ENCODE data around the gene DYTN. TPM values are rescaled to one million over a fixed set of nuclear protein-coding genes. Genes with fewer than 3 reads are reported as not detected.

Gene DYTN, protein sequence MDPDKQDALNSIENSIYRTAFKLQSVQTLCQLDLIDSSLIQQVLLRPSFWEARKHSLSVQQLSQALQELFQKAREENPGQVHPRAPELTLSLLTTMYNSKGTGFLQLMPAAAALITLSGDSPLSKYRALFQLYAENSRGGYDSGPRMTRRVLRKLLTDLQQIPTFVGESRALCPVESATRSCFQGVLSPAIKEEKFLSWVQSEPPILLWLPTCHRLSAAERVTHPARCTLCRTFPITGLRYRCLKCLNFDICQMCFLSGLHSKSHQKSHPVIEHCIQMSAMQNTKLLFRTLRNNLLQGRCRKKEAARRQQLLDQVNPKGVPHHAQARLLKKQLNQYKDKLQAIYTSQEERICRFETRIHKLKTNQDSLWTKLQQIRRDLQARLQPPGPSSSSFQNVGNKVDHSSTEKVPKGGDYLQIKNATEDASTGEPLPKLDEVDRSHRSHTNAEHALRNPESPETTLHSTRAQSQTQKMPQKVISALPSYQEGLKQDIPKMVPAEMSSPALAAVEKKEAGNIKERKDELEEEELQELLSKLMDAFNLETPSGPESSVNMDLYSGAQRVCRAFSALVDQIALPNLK
- total RNA-seq (not detected), polyA plus RNA-seq (not detected), total RNA-seq (not detected)

DNA sequence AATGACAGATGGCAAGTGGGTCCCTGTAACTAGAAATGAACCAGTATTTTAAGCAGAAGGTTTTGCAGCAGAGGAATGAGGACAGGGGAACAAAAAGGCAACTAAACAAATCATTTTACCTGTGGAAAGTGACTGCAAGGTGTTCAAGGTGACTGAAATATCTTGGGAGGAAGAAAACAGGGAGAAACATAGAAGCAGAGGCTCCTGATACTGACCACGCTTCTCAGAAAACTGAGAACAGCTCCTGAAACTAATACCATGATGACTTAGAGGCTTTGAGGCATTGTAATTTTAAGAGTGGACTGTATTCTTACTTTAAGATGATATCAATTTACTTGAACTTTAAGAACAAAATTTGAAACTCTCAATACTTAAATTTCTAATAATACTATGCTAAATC lies at the start of gene DYTN:
TSS of gene DYTN (minus strand) at position 101 of the 400 bp plus-strand sequence. CDS start 117 bp downstream, outside the sequence.
- no peak within 1 kb of the TSS for H3K4me3 ChIP-seq (ENCODE audit: low read length)
- no peaks in the 10 kb centered on the region for H3K27me3 ChIP-seq (ENCODE audit: control insufficient read depth in 2 of 2, insufficient read depth in 2 of 2, low read length in 2 of 2)
- Mint-ChIP-seq H3K27me3 (peaks cover 25 to 37% (median 28%) of the 10 kb centered on the region in 5 donors), H3K4me1 (peaks cover 0 to 4% (median 0%) of the 10 kb centered on the region in 7 donors), H3K36me3 (peaks cover 0 to 7% (median 0%) of the 10 kb centered on the region in 5 donors), H3K27ac (peak within 1 kb of the TSS in 1 of 9 donors; percentile 14), H3K4me3 (no peak within 1 kb of the TSS), H3K9me3 (peaks cover 0 to 9% (median 4%) of the 10 kb centered on the region in 11 donors)
- ChIA-PET POLR2A (no interaction called here), CTCF (no interaction called here)
- no peak for DNase-seq
- H3K36me3 ChIP-seq (ENCODE audit: control insufficient read depth in 2 of 3, insufficient read depth in 3 of 3, low read length in 3 of 3) = no peaks in the 10 kb centered on the region
- no peaks in the 10 kb centered on the region for H3K9me3 ChIP-seq (ENCODE audit: control insufficient read depth in 2 of 3, low read length in 3 of 3)
- ATAC-seq = no peak
- intact Hi-C loops (cut with micrococcal nuclease) = no loop called here
- H3K27ac ChIP-seq (ENCODE audit: low read depth, low read length) = no peak within 1 kb of the TSS
- H3K4me1 ChIP-seq (ENCODE audit: control insufficient read depth in 2 of 2, insufficient read depth in 2 of 2, low read length in 2 of 2) = no peaks in the 10 kb centered on the region

DNA sequence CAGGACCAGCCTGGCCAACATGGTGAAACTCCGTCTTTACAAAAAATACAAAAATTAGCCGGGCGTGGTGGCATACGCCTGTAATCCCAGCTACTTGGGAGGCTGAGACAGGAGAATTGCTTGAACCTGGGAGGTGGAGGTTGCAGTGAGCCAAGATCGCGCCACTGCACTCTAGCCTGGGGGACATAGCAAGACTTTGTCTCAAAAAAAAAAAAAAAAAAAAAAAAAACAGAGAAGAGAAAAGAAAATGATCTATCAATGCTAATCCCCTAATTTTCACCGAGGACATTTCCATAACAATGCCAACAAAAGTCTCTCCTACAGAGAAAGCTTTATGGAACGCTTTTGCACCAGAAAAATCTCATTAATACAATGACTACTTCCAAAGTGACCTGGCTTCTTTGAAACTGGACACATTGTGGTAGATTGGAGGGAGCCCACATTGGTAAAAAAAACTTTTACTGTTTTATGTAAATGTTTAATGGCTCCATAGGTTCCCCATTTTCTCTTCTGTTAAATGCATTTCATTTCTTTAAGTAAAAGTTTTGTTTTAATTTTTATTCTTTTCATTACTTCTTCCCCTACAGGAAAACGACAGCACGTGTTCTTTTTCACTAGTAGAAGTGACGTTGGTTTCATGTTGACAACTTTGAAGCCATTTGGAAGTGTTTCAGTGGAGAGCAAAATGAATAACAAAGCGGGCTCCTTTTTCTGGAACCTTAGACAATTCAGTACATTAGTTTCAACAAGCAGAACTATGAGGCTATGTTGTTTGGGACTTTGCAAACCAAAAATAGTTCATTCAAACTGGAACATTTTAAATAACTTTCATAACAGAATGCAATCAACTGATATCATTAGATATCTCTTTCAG lies 48.1 kb upstream of the DYTN start:
- Histone ChIP-seq H3K4me1 (ENCODE audit: control insufficient read depth in 2 of 2, insufficient read depth in 2 of 2, low read length in 2 of 2) (peaks cover 12 to 16% of the 10 kb centered on the region in 2 donors), H3K4me3 (ENCODE audit: low read length) (peak overlapping the region; percentile 70), H3K27me3 (ENCODE audit: control insufficient read depth in 2 of 2, insufficient read depth in 2 of 2, low read length in 2 of 2) (no peaks in the 10 kb centered on the region), H3K27ac (ENCODE audit: low read depth, low read length) (peak overlapping the region; percentile 95), H3K9me3 (ENCODE audit: control insufficient read depth in 2 of 3, low read length in 3 of 3) (no peaks in the 10 kb centered on the region), H3K36me3 (ENCODE audit: control insufficient read depth in 2 of 3, insufficient read depth in 3 of 3, low read length in 3 of 3) (peaks cover 0 to 10% (median 5%) of the 10 kb centered on the region in 3 experiments)
- DNase-seq = no peak
- peaks cover 0 to 21% (median 17%) of the 10 kb centered on the region in 5 donors for H3K36me3 Mint-ChIP-seq
- ATAC-seq = no peak
- peaks cover 0 to 2% (median 0%) of the 10 kb centered on the region in 11 donors for H3K9me3 Mint-ChIP-seq
- H3K4me3 Mint-ChIP-seq = peak overlapping the region in 8 of 10 donors; percentile 89 to 96 (median 94)
- H3K4me1 Mint-ChIP-seq = peaks cover 16 to 49% (median 42%) of the 10 kb centered on the region in 7 donors
- CTCF ChIA-PET = interaction anchor here (0.9 kb wide), 1 partner anchor 782 kb away, joined by 3 read pairs; no protein-coding TSS in a partner anchor
- POLR2A ChIA-PET = interaction anchor here (1.0 to 2.3 kb wide), 7 partner anchors 8 to 861 kb away, joined by 3 to 13 read pairs (median 4); partner anchors contain the start of genes CREB1, INO80D and KLF7
- intact Hi-C loops (cut with micrococcal nuclease) = loop anchor here (2.0 to 10.0 kb wide), 8 partner anchors 15 to 1501 kb away; partner anchors contain the start of genes INO80D (in 2 of the 2), PIKFYVE (in 2 of the 2), PLEKHM3 (in 1 of the 2) and ZDBF2 (in 1 of the 2)
- peak overlapping the region; percentile 93 to 99 (median 97) for H3K27ac Mint-ChIP-seq
- peaks cover 0 to 4% (median 0%) of the 10 kb centered on the region in 5 donors for H3K27me3 Mint-ChIP-seq

DNA sequence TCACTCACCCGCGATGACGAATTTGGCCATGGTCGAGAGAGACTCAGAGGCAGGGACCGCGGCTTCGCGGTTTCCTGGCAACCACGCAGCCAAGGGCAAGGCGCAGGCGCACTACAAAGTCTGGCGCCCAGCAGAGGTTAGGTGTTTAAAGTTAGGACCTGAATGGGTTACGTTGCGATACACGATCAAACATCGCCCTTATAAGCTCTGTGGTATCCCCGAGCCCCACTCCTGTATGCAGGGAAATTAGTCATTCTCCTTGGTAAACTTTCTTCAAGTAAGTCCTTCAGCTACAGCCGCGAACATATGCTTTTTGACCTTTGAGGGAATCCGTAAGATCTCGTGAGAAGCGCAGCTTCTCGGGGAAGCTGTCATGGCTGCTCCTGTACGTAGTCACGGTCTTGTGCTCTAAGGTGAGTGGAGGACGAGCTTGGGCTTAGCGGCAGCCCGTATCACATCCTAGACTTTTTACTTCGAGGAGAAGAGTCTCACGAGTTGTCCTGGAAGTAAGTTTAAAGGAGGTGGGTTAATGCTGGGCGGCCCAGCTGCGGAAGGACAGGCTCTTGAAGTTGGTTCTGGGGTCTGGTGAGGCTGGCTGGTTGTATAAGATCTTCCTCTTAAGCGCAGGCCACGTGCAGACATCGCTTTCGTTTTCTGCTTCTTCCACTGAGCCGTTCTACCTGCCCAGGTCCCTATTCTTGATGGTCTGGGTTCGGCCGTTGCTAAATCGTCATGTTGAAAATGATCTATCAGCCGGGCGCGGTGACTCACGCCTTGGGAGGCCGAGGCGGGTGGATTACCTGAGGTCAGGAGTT lies 47.3 kb upstream of the DYTN start, which contains the start of the genes FASTKD2 and MDH1B:
TSS of gene FASTKD2 (plus strand) at position 365 of the 815 bp plus-strand sequence. CDS start 1,088 bp downstream, outside the sequence.
TSS of gene MDH1B (minus strand) at position 87 of the 815 bp plus-strand sequence. CDS start at position 30, 57 bp downstream.
- POLR2A ChIA-PET = interaction anchor here (0.6 to 2.3 kb wide), 12 partner anchors 9 to 862 kb away, joined by 3 to 13 read pairs (median 3); partner anchors contain the start of genes CREB1, INO80D, KLF7 and METTL21A
- H3K4me1 Mint-ChIP-seq = peaks cover 13 to 46% (median 41%) of the 10 kb centered on the region in 7 donors
- CTCF ChIA-PET = interaction anchor here (0.9 kb wide), 1 partner anchor 783 kb away, joined by 3 read pairs; no protein-coding TSS in a partner anchor

DNA sequence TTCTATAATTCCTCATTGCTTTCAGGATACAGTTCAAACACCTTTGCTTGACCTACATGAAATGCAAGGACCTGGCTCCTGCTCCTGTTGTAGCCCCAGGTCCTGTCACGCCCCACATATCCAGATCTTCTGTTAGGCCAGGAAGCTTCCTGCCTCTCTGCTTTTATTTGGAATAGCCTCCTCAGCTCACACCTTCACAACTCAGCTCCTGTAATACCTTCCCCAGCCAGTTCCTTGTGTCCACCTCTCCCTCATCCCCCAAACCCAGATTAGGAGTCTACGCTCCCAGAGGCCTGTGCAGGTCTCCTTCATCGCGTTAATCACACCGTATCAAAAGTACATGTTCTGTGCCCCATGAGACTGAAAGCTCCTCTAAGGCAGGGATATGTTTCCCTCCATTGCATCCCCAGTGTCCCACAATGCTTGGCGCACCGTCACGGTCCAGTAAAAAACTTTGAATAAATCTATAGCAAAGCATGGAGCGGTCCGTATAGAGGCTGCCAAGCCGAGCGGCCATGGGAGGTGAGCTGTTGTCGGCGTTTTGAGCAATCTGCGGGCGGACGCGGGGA lies 46.6 kb upstream of the DYTN start:
- Histone ChIP-seq H3K27me3 (ENCODE audit: control insufficient read depth in 2 of 2, insufficient read depth in 2 of 2, low read length in 2 of 2) (no peaks in the 10 kb centered on the region), H3K36me3 (ENCODE audit: control insufficient read depth in 2 of 3, insufficient read depth in 3 of 3, low read length in 3 of 3) (peaks cover 0 to 5% (median 0%) of the 10 kb centered on the region in 3 experiments), H3K27ac (ENCODE audit: low read depth, low read length) (peak overlapping the region; percentile 95), H3K4me3 (ENCODE audit: low read length) (peak overlapping the region; percentile 70), H3K9me3 (ENCODE audit: control insufficient read depth in 2 of 3, low read length in 3 of 3) (no peaks in the 10 kb centered on the region), H3K4me1 (ENCODE audit: control insufficient read depth in 2 of 2, insufficient read depth in 2 of 2, low read length in 2 of 2) (peaks cover 12 to 16% of the 10 kb centered on the region in 2 donors)
- ATAC-seq = no peak
- no peak for DNase-seq
- peaks cover 0 to 4% (median 0%) of the 10 kb centered on the region in 5 donors for H3K27me3 Mint-ChIP-seq
- intact Hi-C loops (cut with micrococcal nuclease) = loop anchor here (1.0 to 10.0 kb wide), 15 partner anchors 207 to 1503 kb away; partner anchors contain the start of genes CCNYL1 (in 2 of the 2), CREB1 (in 2 of the 2), EEF1B2 (in 2 of the 2) and INO80D (in 2 of the 2)
- H3K36me3 Mint-ChIP-seq = peaks cover 0 to 12% (median 9%) of the 10 kb centered on the region in 5 donors
- H3K4me1 Mint-ChIP-seq = peaks cover 13 to 46% (median 38%) of the 10 kb centered on the region in 7 donors
- POLR2A ChIA-PET = interaction anchor here (0.6 to 2.3 kb wide), 12 partner anchors 9 to 862 kb away, joined by 3 to 13 read pairs (median 3); partner anchors contain the start of genes CREB1, INO80D, KLF7 and METTL21A
- peaks cover 0 to 2% (median 0%) of the 10 kb centered on the region in 11 donors for H3K9me3 Mint-ChIP-seq
- CTCF ChIA-PET = interaction anchor here (0.9 kb wide), 1 partner anchor 784 kb away, joined by 3 read pairs; no protein-coding TSS in a partner anchor
- peak overlapping the region in 8 of 10 donors; percentile 89 to 96 (median 94) for H3K4me3 Mint-ChIP-seq
- peak overlapping the region; percentile 93 to 99 (median 97) for H3K27ac Mint-ChIP-seq

More for the DNA sequence above, 47.3 kb upstream of the DYTN start, which contains the start of the genes FASTKD2 and MDH1B:
- H3K27me3 ChIP-seq (ENCODE audit: control insufficient read depth in 2 of 2, insufficient read depth in 2 of 2, low read length in 2 of 2) = no peaks in the 10 kb centered on the region
- Mint-ChIP-seq H3K9me3 (peaks cover 0 to 2% (median 0%) of the 10 kb centered on the region in 11 donors), H3K36me3 (peaks cover 0 to 16% (median 11%) of the 10 kb centered on the region in 5 donors), H3K27ac (peak within 1 kb of the TSS; percentile 93 to 99 (median 97)), H3K27me3 (peaks cover 0 to 4% (median 0%) of the 10 kb centered on the region in 5 donors), H3K4me3 (peak within 1 kb of the TSS in 8 of 10 donors; percentile 89 to 96 (median 94))
- H3K9me3 ChIP-seq (ENCODE audit: control insufficient read depth in 2 of 3, low read length in 3 of 3) = no peaks in the 10 kb centered on the region
- DNase-seq (peak; percentile 62 to 91 (median 85)), ATAC-seq (peak; percentile 93)
- H3K4me1 ChIP-seq (ENCODE audit: control insufficient read depth in 2 of 2, insufficient read depth in 2 of 2, low read length in 2 of 2) = peaks cover 12 to 16% of the 10 kb centered on the region in 2 donors
- peak within 1 kb of the TSS; percentile 95 for H3K27ac ChIP-seq (ENCODE audit: low read depth, low read length)
- H3K36me3 ChIP-seq (ENCODE audit: control insufficient read depth in 2 of 3, insufficient read depth in 3 of 3, low read length in 3 of 3) = peaks cover 0 to 5% (median 0%) of the 10 kb centered on the region in 3 experiments
- H3K4me3 ChIP-seq (ENCODE audit: low read length) = peak within 1 kb of the TSS; percentile 70
- intact Hi-C loops (cut with micrococcal nuclease) = loop anchor here (1.0 to 10.0 kb wide), 16 partner anchors 15 to 1502 kb away; partner anchors contain the start of genes CCNYL1 (in 2 of the 2), CREB1 (in 2 of the 2), EEF1B2 (in 2 of the 2) and INO80D (in 2 of the 2)

DNA sequence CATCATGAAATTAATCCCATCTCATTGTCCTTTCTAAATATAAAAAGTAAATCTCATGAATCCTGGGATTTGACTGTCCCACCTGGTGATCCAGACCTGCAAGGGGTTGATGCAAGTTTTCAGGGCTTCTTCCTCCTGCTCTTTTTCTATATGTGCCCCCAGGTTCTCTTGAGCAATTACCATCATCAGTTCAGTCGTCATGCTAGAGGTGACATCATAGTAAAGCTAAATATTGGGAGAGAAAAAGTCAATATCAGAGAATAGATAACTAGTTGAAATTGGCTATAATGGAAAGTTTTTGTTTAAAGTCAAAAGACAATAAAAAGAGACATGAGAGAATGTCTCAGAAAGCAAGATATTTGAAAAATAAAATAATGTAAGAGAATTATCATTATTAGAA lies 38.6 kb upstream of the DYTN start:
- Mint-ChIP-seq H3K4me1 (no peaks in the 10 kb centered on the region), H3K36me3 (no peaks in the 10 kb centered on the region), H3K4me3 (no peak overlapping the region), H3K9me3 (no peaks in the 10 kb centered on the region), H3K27ac (no peak overlapping the region), H3K27me3 (peaks cover 12 to 32% (median 16%) of the 10 kb centered on the region in 5 donors)
- Histone ChIP-seq H3K27ac (ENCODE audit: low read depth, low read length) (no peak overlapping the region), H3K4me3 (ENCODE audit: low read length) (no peak overlapping the region), H3K4me1 (ENCODE audit: control insufficient read depth in 2 of 2, insufficient read depth in 2 of 2, low read length in 2 of 2) (no peaks in the 10 kb centered on the region), H3K27me3 (ENCODE audit: control insufficient read depth in 2 of 2, insufficient read depth in 2 of 2, low read length in 2 of 2) (peaks cover 0 to 4% of the 10 kb centered on the region in 2 donors), H3K36me3 (ENCODE audit: control insufficient read depth in 2 of 3, insufficient read depth in 3 of 3, low read length in 3 of 3) (no peaks in the 10 kb centered on the region), H3K9me3 (ENCODE audit: control insufficient read depth in 2 of 3, low read length in 3 of 3) (no peaks in the 10 kb centered on the region)
- ChIA-PET POLR2A (no interaction called here), CTCF (no interaction called here)
- DNase-seq = no peak
- intact Hi-C loops (cut with micrococcal nuclease) = no loop called here
- no peak for ATAC-seq
